GM21367 (cell line): Measurements from ENCODE around the gene CLIC3.

ENCODE experiments used
- ATAC-seq: cut with Tn5 transposase; IDR thresholded peaks from one replicate; pipeline ENCODE4 v1.9.1; 2021; ENCODE audit not compliant: unreplicated experiment

The CLIC3 gene

GRCh38 chr9:137018761-137019559, 22.6 kb upstream of the CLIC3 start:
- ATAC-seq: no peak

- ATAC-seq: no peak
Observed at GRCh38 chr9:137017791-137018497, 21.6 kb upstream of the CLIC3 start.

GRCh38 chr9:137017071-137017470, 20.7 kb upstream of the CLIC3 start:
- no peak for ATAC-seq

- ATAC-seq: no peak
Observed at GRCh38 chr9:137016436-137016835, 20.1 kb upstream of the CLIC3 start.

- no peak for ATAC-seq
Observed at GRCh38 chr9:137015976-137016375, 19.6 kb upstream of the CLIC3 start.

GRCh38 chr9:137015540-137015930, 19.2 kb upstream of the CLIC3 start:
- no peak for ATAC-seq

- no peak for ATAC-seq
Observed at GRCh38 chr9:137014776-137015539, 18.6 kb upstream of the CLIC3 start.

GRCh38 chr9:137014166-137014565, 17.8 kb upstream of the CLIC3 start:
- ATAC-seq: no peak

GRCh38 chr9:137013571-137013940, 17.2 kb upstream of the CLIC3 start:
- no peak for ATAC-seq

GRCh38 chr9:137012694-137013570, 16.6 kb upstream of the CLIC3 start:
- ATAC-seq: no peak

GRCh38 chr9:137011907-137012675, 15.7 kb upstream of the CLIC3 start:
- ATAC-seq: no peak

GRCh38 chr9:137011156-137011555, 14.8 kb upstream of the CLIC3 start:
- ATAC-seq: no peak

- ATAC-seq: no peak
Observed at GRCh38 chr9:137009938-137010732, 13.8 kb upstream of the CLIC3 start.

GRCh38 chr9:137009217-137009616, 12.8 kb upstream of the CLIC3 start:
- ATAC-seq: no peak

GRCh38 chr9:137008312-137008711, 11.9 kb upstream of the CLIC3 start:
- ATAC-seq: no peak

- ATAC-seq: no peak
Observed at GRCh38 chr9:137007816-137008270, 11.5 kb upstream of the CLIC3 start.

- ATAC-seq: no peak
Observed at GRCh38 chr9:137007108-137007815, 10.9 kb upstream of the CLIC3 start.
